K562 (cell line): ENCODE results near the gene ZNF599. TPM values are rescaled to one million over a fixed set of nuclear protein-coding genes. Genes with fewer than 3 reads are reported as not detected.

Experiments
- DPF2 ChIP-seq: fragments of 450-650 bp; IDR thresholded peaks from 2 replicates; pipeline ENCODE4 v1.6.1; 2016
- HDAC1 ChIP-seq, 2 experiments: fragments of 450-650 bp; IDR thresholded peaks; 2 replicates each; pipeline ENCODE4 v1.6.1; 2016 to 2017; ENCODE audit warnings: inconsistent platforms in 1 of 2, mild to moderate bottlenecking in 1 of 2, moderate library complexity in 1 of 2
- MCM7 ChIP-seq, 2 experiments: fragments of 450-650 bp; IDR thresholded peaks; 2 replicates each; pipeline ENCODE4 v1.6.1; 2016 to 2018
- RFX5 ChIP-seq: IDR thresholded peaks from 2 replicates; pipeline ENCODE4 v1.6.1; 2011; ENCODE audit warnings: low read depth, mild to moderate bottlenecking, improper control_type of control experiment, low read length
- TCF15 ChIP-seq: fragments of 250-450 bp; sonication (Bioruptor Pico); IDR thresholded peaks from 2 replicates; pipeline ENCODE4 v1.8.0; 2022; ENCODE audit warnings: moderate library complexity, mild to moderate bottlenecking, inconsistent platforms
- TEAD2 ChIP-seq: fragments of 450-650 bp; IDR thresholded peaks from 2 replicates; pipeline ENCODE4 v1.6.1; 2016; ENCODE audit warnings: missing genetic modification characterization, control low read depth, missing compliant biosample characterization
- ZNF507 ChIP-seq: conservative IDR thresholded peaks from 2 replicates; pipeline ENCODE4 v1.6.1; 2017; ENCODE audit warnings: missing genetic modification characterization, missing compliant biosample characterization
- polyA plus RNA-seq, 8 experiments: library from polyadenylated mRNA; depleted of rRNA in 4 of 8; stranded (reverse) in 5 of 8; unstranded in 3 of 8; fragments of >200 nt; fragmentation: Nextera tagmentation in 2 of 8; fragmentation: Illumina TruSeq in 1 of 8; extraction: Ambion mirVana in 2 of 8; extraction: Trizol in 1 of 8; gene quantifications; 2 replicates each; pipeline versions ENCODE4 v1.2.1 to v1.2.3, GENCODE V29; 2011 to 2014; ENCODE audit warnings: inconsistent platforms in 1 of 8, missing spikeins in 1 of 8
- total RNA-seq, 7 experiments: library from RNA; depleted of rRNA in 6 of 7; stranded (reverse); fragments of >200 nt in 6 of 7; fragmentation: Illumina TruSeq in 2 of 7; extraction: Trizol in 2 of 7; gene quantifications; 2 replicates each; pipeline versions ENCODE4 v1.2.1 to v1.2.3, GENCODE V29; 2011 to 2021; ENCODE audit warnings: low replicate concordance in 1 of 7
- TF ChIP-seq, protein P1 (sequence below), 2 experiments: fragments of 450-650 bp; IDR thresholded peaks; 2 replicates each; pipeline ENCODE4 v1.6.1; 2018; ENCODE audit warnings: mild to moderate bottlenecking in 2 of 2, low read depth in 1 of 2; ENCODE audit not compliant: partially characterized antibody in 2 of 2
- TF ChIP-seq, protein P2 (sequence below): sonication (generic); formaldehyde crosslinking; IDR thresholded peaks from 2 replicates; pipeline ENCODE4 v1.9.0; 2022; ENCODE audit warnings: mild to moderate bottlenecking, missing genetic modification reagents
- TF ChIP-seq, protein P3 (sequence below), 3 experiments: fragments of 200-800 bp in 1 of 3; fragments of 250-450 bp in 1 of 3; fragments of 450-650 bp in 1 of 3; sonication (Bioruptor Pico) in 1 of 3; sonication (Bioruptor generic) in 1 of 3; formaldehyde crosslinking in 1 of 3; IDR thresholded peaks; 2 replicates each; pipeline versions ENCODE4 v1.6.1 to v1.8.0; 2016 to 2022; ENCODE audit warnings: mild to moderate bottlenecking in 2 of 3, missing genetic modification characterization in 2 of 3, missing compliant biosample characterization in 1 of 3, moderate library complexity in 1 of 3
- TF ChIP-seq, protein P4 (sequence below): sonication (generic); formaldehyde crosslinking; IDR thresholded peaks from 2 replicates; pipeline ENCODE4 v1.8.1; 2023; ENCODE audit warnings: missing genetic modification reagents, mild to moderate bottlenecking, borderline replicate concordance

The ZNF599 gene
- total and polyA plus RNA-seq, 9 of the 15 experiments (the other 6 are each of a cell fraction or from before 2014, with no cell fraction given), result 0.71 to 6.7 (median 2.8) TPM

DNA sequence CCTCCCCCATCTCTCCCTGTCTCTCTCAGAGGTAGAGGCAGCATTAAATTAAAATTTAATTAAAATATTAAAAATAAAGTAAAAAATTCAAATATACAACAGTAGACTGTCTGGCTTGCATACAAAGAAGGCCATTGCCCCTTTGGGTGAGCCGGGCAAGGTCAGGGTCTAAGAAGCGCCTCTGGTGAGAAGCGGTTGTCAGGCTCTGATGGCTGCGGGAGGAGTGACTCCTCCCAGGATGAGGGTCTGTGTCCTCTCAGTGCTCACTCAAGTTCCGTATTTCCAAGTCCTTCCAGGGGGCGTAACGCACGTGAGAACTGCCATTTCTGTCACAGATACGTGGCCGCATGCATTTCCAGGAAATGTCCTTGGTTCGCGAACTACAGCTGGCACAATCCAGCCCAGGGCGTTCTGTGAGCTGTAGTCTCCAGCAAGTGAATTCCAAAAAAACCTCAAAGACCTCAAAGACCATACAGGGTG is 39.7 kb downstream of the ZNF599 start (continued):
- TF ChIP-seq, protein P1, sequence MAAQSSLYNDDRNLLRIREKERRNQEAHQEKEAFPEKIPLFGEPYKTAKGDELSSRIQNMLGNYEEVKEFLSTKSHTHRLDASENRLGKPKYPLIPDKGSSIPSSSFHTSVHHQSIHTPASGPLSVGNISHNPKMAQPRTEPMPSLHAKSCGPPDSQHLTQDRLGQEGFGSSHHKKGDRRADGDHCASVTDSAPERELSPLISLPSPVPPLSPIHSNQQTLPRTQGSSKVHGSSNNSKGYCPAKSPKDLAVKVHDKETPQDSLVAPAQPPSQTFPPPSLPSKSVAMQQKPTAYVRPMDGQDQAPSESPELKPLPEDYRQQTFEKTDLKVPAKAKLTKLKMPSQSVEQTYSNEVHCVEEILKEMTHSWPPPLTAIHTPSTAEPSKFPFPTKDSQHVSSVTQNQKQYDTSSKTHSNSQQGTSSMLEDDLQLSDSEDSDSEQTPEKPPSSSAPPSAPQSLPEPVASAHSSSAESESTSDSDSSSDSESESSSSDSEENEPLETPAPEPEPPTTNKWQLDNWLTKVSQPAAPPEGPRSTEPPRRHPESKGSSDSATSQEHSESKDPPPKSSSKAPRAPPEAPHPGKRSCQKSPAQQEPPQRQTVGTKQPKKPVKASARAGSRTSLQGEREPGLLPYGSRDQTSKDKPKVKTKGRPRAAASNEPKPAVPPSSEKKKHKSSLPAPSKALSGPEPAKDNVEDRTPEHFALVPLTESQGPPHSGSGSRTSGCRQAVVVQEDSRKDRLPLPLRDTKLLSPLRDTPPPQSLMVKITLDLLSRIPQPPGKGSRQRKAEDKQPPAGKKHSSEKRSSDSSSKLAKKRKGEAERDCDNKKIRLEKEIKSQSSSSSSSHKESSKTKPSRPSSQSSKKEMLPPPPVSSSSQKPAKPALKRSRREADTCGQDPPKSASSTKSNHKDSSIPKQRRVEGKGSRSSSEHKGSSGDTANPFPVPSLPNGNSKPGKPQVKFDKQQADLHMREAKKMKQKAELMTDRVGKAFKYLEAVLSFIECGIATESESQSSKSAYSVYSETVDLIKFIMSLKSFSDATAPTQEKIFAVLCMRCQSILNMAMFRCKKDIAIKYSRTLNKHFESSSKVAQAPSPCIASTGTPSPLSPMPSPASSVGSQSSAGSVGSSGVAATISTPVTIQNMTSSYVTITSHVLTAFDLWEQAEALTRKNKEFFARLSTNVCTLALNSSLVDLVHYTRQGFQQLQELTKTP (IDR thresholded peaks at IDR 0.05; ENCODE audit: low read depth in 1 of 2, partially characterized antibody in 2 of 2), result no peak
- TF ChIP-seq TCF15 (no peak), RFX5 (0 out of 2 replicates have a peak, but pooled peaks have one; percentile 23), DPF2 (0 out of 2 replicates have a peak, but pooled peaks have one; percentile 13), HDAC1 (IDR thresholded peaks at IDR 0.05) (peak in 1 of 2 experiments; percentile 75; a peak in 2 of 4 replicates), MCM7 (IDR thresholded peaks at IDR 0.05) (no peak), ZNF507 (tag) (no peak), TEAD2 (tag) (no peak)
- TF ChIP-seq, protein P2, sequence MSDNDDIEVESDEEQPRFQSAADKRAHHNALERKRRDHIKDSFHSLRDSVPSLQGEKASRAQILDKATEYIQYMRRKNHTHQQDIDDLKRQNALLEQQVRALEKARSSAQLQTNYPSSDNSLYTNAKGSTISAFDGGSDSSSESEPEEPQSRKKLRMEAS, result peak; percentile 63
- TF ChIP-seq, protein P3, sequence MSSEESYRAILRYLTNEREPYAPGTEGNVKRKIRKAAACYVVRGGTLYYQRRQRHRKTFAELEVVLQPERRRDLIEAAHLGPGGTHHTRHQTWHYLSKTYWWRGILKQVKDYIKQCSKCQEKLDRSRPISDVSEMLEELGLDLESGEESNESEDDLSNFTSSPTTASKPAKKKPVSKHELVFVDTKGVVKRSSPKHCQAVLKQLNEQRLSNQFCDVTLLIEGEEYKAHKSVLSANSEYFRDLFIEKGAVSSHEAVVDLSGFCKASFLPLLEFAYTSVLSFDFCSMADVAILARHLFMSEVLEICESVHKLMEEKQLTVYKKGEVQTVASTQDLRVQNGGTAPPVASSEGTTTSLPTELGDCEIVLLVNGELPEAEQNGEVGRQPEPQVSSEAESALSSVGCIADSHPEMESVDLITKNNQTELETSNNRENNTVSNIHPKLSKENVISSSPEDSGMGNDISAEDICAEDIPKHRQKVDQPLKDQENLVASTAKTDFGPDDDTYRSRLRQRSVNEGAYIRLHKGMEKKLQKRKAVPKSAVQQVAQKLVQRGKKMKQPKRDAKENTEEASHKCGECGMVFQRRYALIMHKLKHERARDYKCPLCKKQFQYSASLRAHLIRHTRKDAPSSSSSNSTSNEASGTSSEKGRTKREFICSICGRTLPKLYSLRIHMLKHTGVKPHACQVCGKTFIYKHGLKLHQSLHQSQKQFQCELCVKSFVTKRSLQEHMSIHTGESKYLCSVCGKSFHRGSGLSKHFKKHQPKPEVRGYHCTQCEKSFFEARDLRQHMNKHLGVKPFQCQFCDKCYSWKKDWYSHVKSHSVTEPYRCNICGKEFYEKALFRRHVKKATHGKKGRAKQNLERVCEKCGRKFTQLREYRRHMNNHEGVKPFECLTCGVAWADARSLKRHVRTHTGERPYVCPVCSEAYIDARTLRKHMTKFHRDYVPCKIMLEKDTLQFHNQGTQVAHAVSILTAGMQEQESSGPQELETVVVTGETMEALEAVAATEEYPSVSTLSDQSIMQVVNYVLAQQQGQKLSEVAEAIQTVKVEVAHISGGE (CRISPR knock-in tag; IDR thresholded peaks at IDR 0.05), result no peak
- TF ChIP-seq, protein P4, sequence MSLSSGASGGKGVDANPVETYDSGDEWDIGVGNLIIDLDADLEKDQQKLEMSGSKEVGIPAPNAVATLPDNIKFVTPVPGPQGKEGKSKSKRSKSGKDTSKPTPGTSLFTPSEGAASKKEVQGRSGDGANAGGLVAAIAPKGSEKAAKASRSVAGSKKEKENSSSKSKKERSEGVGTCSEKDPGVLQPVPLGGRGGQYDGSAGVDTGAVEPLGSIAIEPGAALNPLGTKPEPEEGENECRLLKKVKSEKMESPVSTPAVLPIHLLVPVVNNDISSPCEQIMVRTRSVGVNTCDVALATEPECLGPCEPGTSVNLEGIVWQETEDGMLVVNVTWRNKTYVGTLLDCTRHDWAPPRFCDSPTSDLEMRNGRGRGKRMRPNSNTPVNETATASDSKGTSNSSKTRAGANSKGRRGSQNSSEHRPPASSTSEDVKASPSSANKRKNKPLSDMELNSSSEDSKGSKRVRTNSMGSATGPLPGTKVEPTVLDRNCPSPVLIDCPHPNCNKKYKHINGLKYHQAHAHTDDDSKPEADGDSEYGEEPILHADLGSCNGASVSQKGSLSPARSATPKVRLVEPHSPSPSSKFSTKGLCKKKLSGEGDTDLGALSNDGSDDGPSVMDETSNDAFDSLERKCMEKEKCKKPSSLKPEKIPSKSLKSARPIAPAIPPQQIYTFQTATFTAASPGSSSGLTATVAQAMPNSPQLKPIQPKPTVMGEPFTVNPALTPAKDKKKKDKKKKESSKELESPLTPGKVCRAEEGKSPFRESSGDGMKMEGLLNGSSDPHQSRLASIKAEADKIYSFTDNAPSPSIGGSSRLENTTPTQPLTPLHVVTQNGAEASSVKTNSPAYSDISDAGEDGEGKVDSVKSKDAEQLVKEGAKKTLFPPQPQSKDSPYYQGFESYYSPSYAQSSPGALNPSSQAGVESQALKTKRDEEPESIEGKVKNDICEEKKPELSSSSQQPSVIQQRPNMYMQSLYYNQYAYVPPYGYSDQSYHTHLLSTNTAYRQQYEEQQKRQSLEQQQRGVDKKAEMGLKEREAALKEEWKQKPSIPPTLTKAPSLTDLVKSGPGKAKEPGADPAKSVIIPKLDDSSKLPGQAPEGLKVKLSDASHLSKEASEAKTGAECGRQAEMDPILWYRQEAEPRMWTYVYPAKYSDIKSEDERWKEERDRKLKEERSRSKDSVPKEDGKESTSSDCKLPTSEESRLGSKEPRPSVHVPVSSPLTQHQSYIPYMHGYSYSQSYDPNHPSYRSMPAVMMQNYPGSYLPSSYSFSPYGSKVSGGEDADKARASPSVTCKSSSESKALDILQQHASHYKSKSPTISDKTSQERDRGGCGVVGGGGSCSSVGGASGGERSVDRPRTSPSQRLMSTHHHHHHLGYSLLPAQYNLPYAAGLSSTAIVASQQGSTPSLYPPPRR, result no peak
